ENCODE data around the gene SLFN12.

- no peak for TF ChIP-seq MAFK (IDR thresholded peaks at IDR 0.05; ENCODE audit: partially characterized antibody)
- no peak for TF ChIP-seq REST (IDR thresholded peaks at IDR 0.05)
- TF ChIP-seq RFX5 (IDR thresholded peaks at IDR 0.05) = no peak
- no peak for TF ChIP-seq CTCF (IDR thresholded peaks at IDR 0.05)
- no peak for TF ChIP-seq JUN (IDR thresholded peaks at IDR 0.05)
- no peak for TF ChIP-seq CHD2 (IDR thresholded peaks at IDR 0.05; ENCODE audit: low read length, partially characterized antibody)
- TF ChIP-seq TP53 (CRISPR knock-in tag; IDR thresholded peaks at IDR 0.05) = no peak
- TF ChIP-seq ZC3H11A (IDR thresholded peaks at IDR 0.05) = no peak
- no peak for TF ChIP-seq RNF2 (IDR thresholded peaks at IDR 0.05; ENCODE audit: borderline replicate concordance, low read depth)
- no peak for TF ChIP-seq BHLHE40 (IDR thresholded peaks at IDR 0.05; ENCODE audit: low read depth, low read length)
- no peak for TF ChIP-seq CEBPB (IDR thresholded peaks at IDR 0.05)
- no peak for TF ChIP-seq HDAC2 (IDR thresholded peaks at IDR 0.05)
- TF ChIP-seq NFE2L2 (conservative IDR thresholded peaks at IDR 0.05; ENCODE audit: low read length) = no peak
These were observed 35.5 kb upstream of the SLFN12 start for GRCh38 chr17:35467824-35468223.
